Stimulated activated CD4-positive, alpha-beta T cell treated with anti-CD3 and anti-CD28 coated beads, TNF-alpha, amount 100 ng/mL, for 24 hours (primary cell): ENCODE data around the gene TIMM50.

Source experiments
- DNase-seq, 3 experiments: peaks; one replicate each; pipeline ENCODE4 v3.0.0-alpha.2; 2020; ENCODE audit warnings: low read depth in 3 of 3

TIMM50 gene

DNA sequence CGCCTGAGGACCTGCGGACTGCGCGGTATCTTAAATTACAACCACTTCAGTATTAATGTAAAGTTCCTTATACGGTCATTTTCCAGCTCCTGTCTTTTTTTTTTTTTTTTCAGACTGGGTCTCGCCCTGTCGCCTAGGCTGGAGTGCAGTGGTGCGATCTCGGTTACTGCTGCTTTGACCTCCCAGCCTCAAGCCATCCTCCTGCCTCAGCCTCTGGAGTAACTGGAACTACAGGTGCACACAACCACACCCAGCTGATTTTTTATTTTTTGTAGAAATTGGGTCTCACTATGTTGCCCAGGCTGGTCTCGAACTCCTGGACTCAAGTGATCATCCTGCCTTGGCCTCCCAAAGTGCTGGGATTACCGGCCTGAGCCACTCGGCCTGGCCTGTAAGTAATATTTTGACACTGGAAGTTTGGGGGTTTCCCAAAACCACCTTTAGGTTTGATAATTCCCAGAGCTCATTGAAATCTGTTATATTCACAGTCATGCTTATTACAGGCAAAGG, 52.4 kb downstream of the TIMM50 start:
- no peak for DNase-seq

DNA sequence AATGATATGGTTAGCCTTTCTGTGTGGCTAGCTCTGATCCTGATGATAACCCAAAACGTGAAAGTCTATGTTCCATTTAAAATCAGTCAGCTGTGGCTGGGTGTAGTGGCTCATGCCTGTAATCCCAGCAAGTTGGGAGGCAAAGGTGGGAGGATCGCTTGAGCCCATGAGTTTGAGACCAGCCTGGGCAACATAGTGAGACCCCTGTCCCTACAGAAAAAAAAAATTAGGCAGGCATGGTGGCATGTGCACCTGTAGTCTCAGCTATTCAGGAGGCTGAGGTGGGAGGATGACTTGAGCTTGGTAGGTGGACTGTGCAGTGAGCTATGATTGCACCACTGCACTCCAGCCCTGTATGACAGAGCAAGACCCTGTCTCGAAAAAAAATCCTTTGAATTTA, 53.2 kb downstream of the TIMM50 start:
- DNase-seq = no peak

DNA sequence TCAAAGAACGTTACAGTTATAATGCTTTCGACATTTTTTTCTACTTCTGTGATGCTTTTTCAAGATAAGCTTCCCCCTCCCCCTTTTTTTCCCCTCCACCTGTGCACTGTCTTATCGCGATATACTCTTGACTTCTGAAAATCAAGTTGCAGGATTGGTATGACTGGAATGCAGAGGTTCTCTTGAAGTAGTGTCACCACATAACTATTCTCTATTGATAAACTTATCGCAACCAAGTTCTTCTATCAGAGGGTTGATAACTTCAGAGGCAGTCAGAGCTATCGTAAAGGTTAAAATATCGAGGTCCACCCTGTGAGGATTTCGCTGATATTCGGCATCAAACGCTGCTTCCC, 58.5 kb downstream of the TIMM50 start:
- DNase-seq = no peak

DNA sequence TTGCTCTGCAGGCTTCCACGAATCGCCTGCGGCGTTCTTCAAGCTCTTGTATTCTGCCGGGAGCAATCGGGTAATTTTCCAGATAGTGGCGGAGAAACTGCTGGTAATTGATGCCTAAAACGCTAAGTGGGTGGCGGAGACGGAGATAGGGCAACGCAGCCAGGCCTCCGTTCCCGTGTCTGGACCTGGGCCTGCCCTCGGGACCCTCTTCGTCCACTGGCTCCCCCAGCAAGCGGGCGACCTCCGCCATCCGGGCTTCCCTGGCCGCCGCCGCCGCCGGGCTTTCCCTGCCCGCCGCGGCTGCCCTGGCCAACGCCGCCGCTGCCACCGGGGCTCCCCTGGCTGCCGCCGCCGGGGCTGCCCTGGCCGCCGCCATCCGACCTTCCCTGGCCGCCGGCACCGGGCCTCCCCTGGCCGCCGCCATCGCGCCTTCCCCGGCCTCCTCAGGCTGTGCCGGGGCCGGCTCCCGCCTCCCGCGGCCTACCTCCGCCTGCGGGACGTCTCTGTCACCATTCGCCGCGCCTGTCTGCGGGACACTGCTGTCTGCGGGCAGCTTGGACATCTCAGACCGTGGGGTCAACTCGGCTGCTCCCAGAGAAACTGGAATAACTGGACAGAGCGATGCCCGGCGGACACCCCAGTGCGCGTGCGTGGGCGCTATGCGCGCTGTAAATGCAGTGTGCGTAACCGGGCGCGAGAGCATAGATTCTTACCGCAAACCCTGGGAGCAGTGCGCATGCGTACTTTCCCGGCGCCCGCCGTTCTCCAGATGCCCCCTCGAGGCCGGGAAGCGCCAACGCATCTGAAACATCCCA, 59.1 kb downstream of the TIMM50 start, which contains the start of gene EID2:
TSS of gene EID2 (minus strand) at position 644 of the 815 bp plus-strand sequence. CDS start at position 562, 82 bp downstream.
- peak; percentile 92 to 95 (median 93) for DNase-seq

DNA sequence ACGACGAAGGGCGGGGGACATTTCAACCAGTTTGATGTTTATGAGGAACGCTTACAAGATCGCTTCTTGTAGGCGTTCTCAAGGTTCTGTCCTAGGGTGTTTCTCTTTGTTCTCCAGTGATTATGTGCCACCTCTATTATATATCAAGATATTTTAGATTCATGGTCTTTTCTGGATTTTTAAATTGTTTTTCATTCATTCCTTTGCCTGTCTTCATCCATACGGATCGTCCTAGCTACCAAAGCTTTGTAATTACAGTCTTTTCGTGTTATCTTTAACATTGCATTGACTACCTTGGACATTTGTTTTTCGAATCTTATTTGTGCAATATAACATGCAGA, 59.7 kb downstream of the TIMM50 start:
- no peak for DNase-seq
